ENCODE measurements around the gene MAP1LC3B2. TPM values are rescaled to one million over a fixed set of nuclear protein-coding genes. Genes with fewer than 3 reads are reported as not detected.

Gene MAP1LC3B2
- total and polyA plus RNA-seq, 8 donors, result 1.3 to 16.9 (median 2.3) TPM; not detected in 2

GRCh38 chr12:116614194-116614915 is 55.2 kb downstream of the MAP1LC3B2 start:
- Histone ChIP-seq H3K27ac (no peak overlapping the region), H3K9me3 (no peaks in the 10 kb centered on the region), H3K4me3 (no peak overlapping the region), H3K27me3 (no peaks in the 10 kb centered on the region), H3K36me3 (no peaks in the 10 kb centered on the region), H3K4me1 (peaks cover 0 to 13% (median 5%) of the 10 kb centered on the region in 4 donors)
- intact Hi-C loops (cut with DNase I; ENCODE audit: low total_unique reads), result no loop called here
- no peak for DNase-seq
- TF ChIP-seq EP300 (IDR thresholded peaks at IDR 0.05) (no peak), POLR2AphosphoS5 (IDR thresholded peaks at IDR 0.05) (no peak), POLR2A (IDR thresholded peaks at IDR 0.05) (no peak), CTCF (IDR thresholded peaks at IDR 0.05) (no peak)
- WGBS, 5 donors, result 76 to 86% (median 84%) methylated on average over 11 of the region's 11 CpGs

- no peak for DNase-seq
- Histone ChIP-seq H3K36me3 (no peaks in the 10 kb centered on the region), H3K27me3 (no peaks in the 10 kb centered on the region), H3K4me1 (peaks cover 0 to 8% (median 2%) of the 10 kb centered on the region in 4 donors), H3K27ac (no peak overlapping the region), H3K4me3 (no peak overlapping the region), H3K9me3 (no peaks in the 10 kb centered on the region)
- TF ChIP-seq EP300 (IDR thresholded peaks at IDR 0.05) (no peak), CTCF (IDR thresholded peaks at IDR 0.05) (no peak), POLR2A (IDR thresholded peaks at IDR 0.05) (no peak), POLR2AphosphoS5 (IDR thresholded peaks at IDR 0.05) (no peak)
- intact Hi-C loops (cut with DNase I; ENCODE audit: low total_unique reads), result no loop called here
- 63 to 70% (median 64%) methylated on average over 13 of the region's 13 CpGs for WGBS, 5 donors
Observed at GRCh38 chr12:116615141-116615861, 56.1 kb downstream of the MAP1LC3B2 start.

GRCh38 chr12:116616536-116617248 is 57.5 kb downstream of the MAP1LC3B2 start:
- Histone ChIP-seq H3K36me3 (no peaks in the 10 kb centered on the region), H3K27ac (no peak overlapping the region), H3K4me1 (no peaks in the 10 kb centered on the region), H3K4me3 (no peak overlapping the region), H3K9me3 (no peaks in the 10 kb centered on the region), H3K27me3 (no peaks in the 10 kb centered on the region)
- 75 to 87% (median 80%) methylated on average over 12 of the region's 12 CpGs for WGBS, 5 donors
- no peak for DNase-seq
- intact Hi-C loops (cut with DNase I; ENCODE audit: low total_unique reads), result no loop called here
- no peak for TF ChIP-seq EP300 (IDR thresholded peaks at IDR 0.05)
- TF ChIP-seq POLR2A (IDR thresholded peaks at IDR 0.05), result no peak
- TF ChIP-seq POLR2AphosphoS5 (IDR thresholded peaks at IDR 0.05), result no peak
- no peak for TF ChIP-seq CTCF (IDR thresholded peaks at IDR 0.05)

GRCh38 chr12:116619246-116619645 is 60.1 kb downstream of the MAP1LC3B2 start:
- H3K4me1 ChIP-seq, result no peaks in the 10 kb centered on the region
- no peak overlapping the region for H3K4me3 ChIP-seq
- no peak for DNase-seq
- no peaks in the 10 kb centered on the region for H3K27me3 ChIP-seq
- H3K27ac ChIP-seq, result no peak overlapping the region
- 53 to 82% (median 77%) methylated on average over 3 of the region's 3 CpGs for WGBS, 5 donors
- intact Hi-C loops (cut with DNase I; ENCODE audit: low total_unique reads), result no loop called here
- TF ChIP-seq POLR2A (IDR thresholded peaks at IDR 0.05) (no peak), EP300 (IDR thresholded peaks at IDR 0.05) (no peak), CTCF (IDR thresholded peaks at IDR 0.05) (no peak), POLR2AphosphoS5 (IDR thresholded peaks at IDR 0.05) (no peak)
- H3K9me3 ChIP-seq, result peaks cover 0 to 12% (median 6%) of the 10 kb centered on the region in 4 donors
- no peaks in the 10 kb centered on the region for H3K36me3 ChIP-seq

Data from stomach (tissue), 9 donors.